Stimulated activated CD8-positive, alpha-beta memory T cell treated with anti-CD3 and anti-CD28 coated beads, Interleukin-7, amount 100 ng/mL, for 4 hours (primary cell): ENCODE measurements around the gene LCNL1.
"Not testable (repeated sequence)": the region's sequence is repeated elsewhere in the genome, so short reads cannot be mapped to it uniquely, and the experiment has no call there.

ENCODE experiments used
- DNase-seq, 2 donors: peaks; one replicate each; pipeline ENCODE4 v3.0.0-alpha.2; 2020; ENCODE audit warnings: low read depth in 2 of 2

Gene LCNL1

GRCh38 chr9:137023157-137023556, 40.4 kb downstream of the LCNL1 start:
- DNase-seq = no peak

- DNase-seq = no peak
Measured at GRCh38 chr9:137023583-137023991, 40.8 kb downstream of the LCNL1 start.

GRCh38 chr9:137025517-137025966, 42.7 kb downstream of the LCNL1 start:
- no peak for DNase-seq

- DNase-seq = no peak
Measured at GRCh38 chr9:137026384-137026783, 43.6 kb downstream of the LCNL1 start.

- no peak for DNase-seq
Measured at GRCh38 chr9:137026828-137027227, 44.0 kb downstream of the LCNL1 start.

GRCh38 chr9:137027369-137028262, 44.8 kb downstream of the LCNL1 start, which contains the start of gene ABCA2:
Gene ABCA2 (minus strand): TSS chr9:137028237. CDS start chr9:137028140, 97 bp downstream.
- no peak for DNase-seq

GRCh38 chr9:137028263-137029057, 45.7 kb downstream of the LCNL1 start:
- peak in 1 of 2 donors; percentile 67 for DNase-seq

GRCh38 chr9:137029058-137029936, 46.5 kb downstream of the LCNL1 start:
- DNase-seq = peak in 1 of 2 donors; percentile 50

GRCh38 chr9:137030006-137030405, 47.2 kb downstream of the LCNL1 start:
- no peak for DNase-seq

GRCh38 chr9:137030538-137031527, 48.0 kb downstream of the LCNL1 start:
- no peak for DNase-seq

- no peak for DNase-seq
Measured at GRCh38 chr9:137031904-137032640, 49.3 kb downstream of the LCNL1 start, which contains the start of gene FUT7. Gene FUT7 (minus strand): TSS chr9:137032088. CDS start chr9:137031991, 97 bp downstream.

GRCh38 chr9:137032858-137033257, 50.1 kb downstream of the LCNL1 start:
- DNase-seq = no peak

- not testable (repeated sequence) for DNase-seq
Measured at GRCh38 chr9:137033481-137033880, 50.7 kb downstream of the LCNL1 start.

GRCh38 chr9:137034039-137034708, 51.4 kb downstream of the LCNL1 start:
- no peak for DNase-seq

- peak; percentile 76 to 80 for DNase-seq
Measured at GRCh38 chr9:137034709-137035506, 52.1 kb downstream of the LCNL1 start.
